Neural progenitor cell (in vitro differentiated cells): ENCODE data around the gene PRODH2. TPM values are rescaled to one million over a fixed set of nuclear protein-coding genes. Genes with fewer than 3 reads are reported as not detected.

Experiments used
- DNase-seq: peaks from one replicate; pipeline ENCODE4 v3.0.0-alpha.2; 2016; ENCODE audit warnings: low spot score
- H2AFZ ChIP-seq: fragments of 200-600 bp; sonication (generic); replicated peaks from 2 replicates; pipeline ENCODE4 v1.6.1; 2016; ENCODE audit warnings: antibody characterized with exemption
- H3F3A ChIP-seq: fragments of 200-600 bp; sonication (generic); 2 replicates; pipeline ENCODE4 v1.6.1; 2016; ENCODE audit warnings: antibody characterized with exemption, low read depth
- H3K27ac ChIP-seq: fragments of 200-600 bp; sonication (generic); 2 replicates; pipeline ENCODE4 v1.5.1; 2016; ENCODE audit warnings: mild to moderate bottlenecking
- H3K27me3 ChIP-seq: fragments of 200-600 bp; sonication (generic); 2 replicates; pipeline ENCODE4 v1.6.1; 2016; ENCODE audit warnings: mild to moderate bottlenecking, moderate library complexity
- H3K36me3 ChIP-seq: fragments of 200-600 bp; sonication (generic); 2 replicates; pipeline ENCODE4 v1.5.1; 2016
- H3K4me1 ChIP-seq: fragments of 200-600 bp; sonication (generic); 2 replicates; pipeline ENCODE4 v1.6.1; 2016; ENCODE audit warnings: mixed run types
- H3K4me2 ChIP-seq: fragments of 200-600 bp; sonication (generic); 2 replicates; pipeline ENCODE4 v1.6.1; 2016
- H3K4me3 ChIP-seq: fragments of 200-600 bp; sonication (generic); 2 replicates; pipeline ENCODE4 v1.5.1; 2016
- H3K79me2 ChIP-seq: fragments of 200-600 bp; sonication (generic); 2 replicates; pipeline ENCODE4 v1.6.1; 2016; ENCODE audit warnings: low read depth
- H3K9ac ChIP-seq: fragments of 200-600 bp; sonication (generic); 2 replicates; pipeline ENCODE4 v1.6.1; 2016
- H3K9me3 ChIP-seq: fragments of 200-600 bp; sonication (generic); 2 replicates; pipeline ENCODE4 v1.5.1; 2016; ENCODE audit warnings: low read depth
- H4K20me1 ChIP-seq: fragments of 200-600 bp; sonication (generic); 2 replicates; pipeline ENCODE4 v1.6.1; 2016; ENCODE audit warnings: low read depth
- H3K27ac Mint-ChIP-seq: 3 replicates; pipeline ENCODE4 v1.8.0; 2021; ENCODE audit warnings: mixed read lengths
- H3K27me3 Mint-ChIP-seq: 2 replicates; pipeline ENCODE4 v1.8.0; 2022; ENCODE audit warnings: low read depth, mild to moderate bottlenecking, inconsistent platforms, moderate library complexity, mixed read lengths; ENCODE audit not compliant: insufficient read depth
- H3K36me3 Mint-ChIP-seq: 3 replicates; pipeline ENCODE4 v1.8.0; 2021; ENCODE audit warnings: mixed read lengths
- H3K4me1 Mint-ChIP-seq: 3 replicates; pipeline ENCODE4 v1.8.0; 2021; ENCODE audit warnings: mixed read lengths
- H3K4me3 Mint-ChIP-seq: 3 replicates; pipeline ENCODE4 v1.8.0; 2021; ENCODE audit warnings: mild to moderate bottlenecking, moderate library complexity, mixed read lengths
- H3K9me3 Mint-ChIP-seq: 3 replicates; pipeline ENCODE4 v1.8.0; 2020; ENCODE audit warnings: mixed read lengths
- EZH2 ChIP-seq: fragments of 200-600 bp; sonication (generic); IDR thresholded peaks from 2 replicates; pipeline ENCODE4 v1.6.1; 2017; ENCODE audit warnings: antibody characterized with exemption, mild to moderate bottlenecking, moderate library complexity
- EZH2phosphoT487 ChIP-seq: fragments of 200-600 bp; sonication (generic); IDR thresholded peaks from 2 replicates; pipeline ENCODE4 v1.6.1; 2017; ENCODE audit warnings: antibody characterized with exemption
- total RNA-seq: library from RNA; depleted of rRNA; stranded (reverse); fragments of >200 nt; gene quantifications from 2 replicates; pipeline ENCODE4 v1.2.3, GENCODE V29; 2015; ENCODE audit warnings: low replicate concordance
- TF ChIP-seq, protein P1 (sequence below): fragments of 200-600 bp; sonication (generic); IDR thresholded peaks from 2 replicates; pipeline ENCODE4 v1.5.1; 2017; ENCODE audit warnings: antibody characterized with exemption, mild to moderate bottlenecking

The PRODH2 gene
- total RNA-seq, 1 donor from 2014 or later = not detected

DNA sequence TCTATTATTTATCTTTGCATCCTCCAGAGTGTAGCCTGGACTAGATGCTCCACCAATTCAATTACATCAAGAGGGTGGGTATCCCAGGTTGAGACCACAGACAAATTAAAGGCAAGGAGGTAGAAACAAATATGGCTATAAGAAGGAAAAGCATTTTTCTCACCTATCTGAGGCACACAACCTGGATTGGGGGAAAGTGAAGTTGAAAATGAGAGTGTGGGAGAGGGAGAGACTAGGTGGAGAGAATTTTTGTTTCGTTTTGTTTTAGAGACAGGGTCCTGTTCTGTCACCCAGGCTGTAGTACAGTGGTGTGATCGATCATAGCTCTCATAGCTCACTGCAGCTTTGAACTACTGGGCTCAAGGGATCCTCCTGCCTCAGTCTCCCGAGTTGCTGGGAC lies 5.8 kb upstream of the PRODH2 start:
- DNase-seq = no peak
- no peak overlapping the region for H3K4me2 ChIP-seq
- no peaks in the 10 kb centered on the region for H3K27me3 ChIP-seq
- Mint-ChIP-seq H3K4me1 (peaks cover 7% of the 10 kb centered on the region), H3K36me3 (no peaks in the 10 kb centered on the region), H3K4me3 (no peak overlapping the region), H3K27me3 (peaks cover 19% of the 10 kb centered on the region), H3K27ac (no peak overlapping the region), H3K9me3 (no peaks in the 10 kb centered on the region)
- no peaks in the 10 kb centered on the region for H3K79me2 ChIP-seq
- no peaks in the 10 kb centered on the region for H4K20me1 ChIP-seq
- H3K36me3 ChIP-seq = no peaks in the 10 kb centered on the region
- TF ChIP-seq EZH2 = no peak
- TF ChIP-seq, protein P1, sequence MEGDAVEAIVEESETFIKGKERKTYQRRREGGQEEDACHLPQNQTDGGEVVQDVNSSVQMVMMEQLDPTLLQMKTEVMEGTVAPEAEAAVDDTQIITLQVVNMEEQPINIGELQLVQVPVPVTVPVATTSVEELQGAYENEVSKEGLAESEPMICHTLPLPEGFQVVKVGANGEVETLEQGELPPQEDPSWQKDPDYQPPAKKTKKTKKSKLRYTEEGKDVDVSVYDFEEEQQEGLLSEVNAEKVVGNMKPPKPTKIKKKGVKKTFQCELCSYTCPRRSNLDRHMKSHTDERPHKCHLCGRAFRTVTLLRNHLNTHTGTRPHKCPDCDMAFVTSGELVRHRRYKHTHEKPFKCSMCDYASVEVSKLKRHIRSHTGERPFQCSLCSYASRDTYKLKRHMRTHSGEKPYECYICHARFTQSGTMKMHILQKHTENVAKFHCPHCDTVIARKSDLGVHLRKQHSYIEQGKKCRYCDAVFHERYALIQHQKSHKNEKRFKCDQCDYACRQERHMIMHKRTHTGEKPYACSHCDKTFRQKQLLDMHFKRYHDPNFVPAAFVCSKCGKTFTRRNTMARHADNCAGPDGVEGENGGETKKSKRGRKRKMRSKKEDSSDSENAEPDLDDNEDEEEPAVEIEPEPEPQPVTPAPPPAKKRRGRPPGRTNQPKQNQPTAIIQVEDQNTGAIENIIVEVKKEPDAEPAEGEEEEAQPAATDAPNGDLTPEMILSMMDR = no peak
- no peak for TF ChIP-seq EZH2phosphoT487
- no peak overlapping the region for H3K27ac ChIP-seq
- H3K9ac ChIP-seq = no peak overlapping the region
- peaks cover 3% of the 10 kb centered on the region for H3F3A ChIP-seq
- no peak overlapping the region for H2AFZ ChIP-seq
- peaks cover 2% of the 10 kb centered on the region for H3K4me1 ChIP-seq
- no peak overlapping the region for H3K4me3 ChIP-seq
- H3K9me3 ChIP-seq = no peaks in the 10 kb centered on the region

- TF ChIP-seq EZH2 (no peak), EZH2phosphoT487 (no peak)
- TF ChIP-seq, protein P1 = no peak
- no peak overlapping the region for H3K9ac ChIP-seq
- no peak overlapping the region for H3K4me2 ChIP-seq
- H3K27ac ChIP-seq = no peak overlapping the region
- no peaks in the 10 kb centered on the region for H4K20me1 ChIP-seq
- H3K27ac Mint-ChIP-seq = no peak overlapping the region
- no peak overlapping the region for H3K4me3 Mint-ChIP-seq
- H3K4me3 ChIP-seq = no peak overlapping the region
- no peak for DNase-seq
- H3K79me2 ChIP-seq = no peaks in the 10 kb centered on the region
- no peaks in the 10 kb centered on the region for H3K27me3 ChIP-seq
- peaks cover 3% of the 10 kb centered on the region for H3F3A ChIP-seq
- H3K4me1 Mint-ChIP-seq = peaks cover 5% of the 10 kb centered on the region
- H3K36me3 ChIP-seq = no peaks in the 10 kb centered on the region
- H3K9me3 Mint-ChIP-seq = no peaks in the 10 kb centered on the region
- no peaks in the 10 kb centered on the region for H3K36me3 Mint-ChIP-seq
- H3K9me3 ChIP-seq = no peaks in the 10 kb centered on the region
- peaks cover 2% of the 10 kb centered on the region for H3K4me1 ChIP-seq
- no peak overlapping the region for H2AFZ ChIP-seq
- peaks cover 18% of the 10 kb centered on the region for H3K27me3 Mint-ChIP-seq
Observed at GRCh38 chr19:35816846-35817245, 4.2 kb upstream of the PRODH2 start.

DNA sequence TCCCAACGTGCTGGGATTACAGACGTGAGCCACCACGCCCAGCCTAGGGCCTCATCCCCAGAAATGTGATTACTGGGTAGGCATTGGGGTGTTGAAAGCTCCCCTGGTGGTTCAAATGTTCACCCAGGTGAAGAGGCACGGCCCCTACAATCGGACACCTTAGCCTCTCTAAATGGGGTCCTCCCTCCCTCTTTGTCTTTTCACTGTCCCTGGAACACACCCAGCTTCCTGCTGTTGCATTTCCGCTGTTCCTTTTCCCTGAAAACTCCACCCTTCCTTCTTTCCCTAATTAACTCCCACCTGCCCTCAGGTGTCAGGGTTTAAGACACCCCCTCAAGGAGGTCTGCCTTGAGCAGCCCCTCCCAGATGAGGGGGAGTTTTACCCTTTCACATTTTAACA lies 3.6 kb upstream of the PRODH2 start:
- Histone ChIP-seq H3K9ac (no peak overlapping the region), H3K27me3 (no peaks in the 10 kb centered on the region), H3K4me1 (peaks cover 2% of the 10 kb centered on the region), H4K20me1 (no peaks in the 10 kb centered on the region), H3K4me3 (no peak overlapping the region), H2AFZ (no peak overlapping the region), H3K79me2 (no peaks in the 10 kb centered on the region), H3K9me3 (no peaks in the 10 kb centered on the region), H3F3A (peaks cover 3% of the 10 kb centered on the region), H3K4me2 (no peak overlapping the region), H3K27ac (no peak overlapping the region), H3K36me3 (no peaks in the 10 kb centered on the region)
- DNase-seq = no peak
- Mint-ChIP-seq H3K9me3 (no peaks in the 10 kb centered on the region), H3K27me3 (peaks cover 19% of the 10 kb centered on the region), H3K4me3 (no peak overlapping the region), H3K4me1 (peaks cover 5% of the 10 kb centered on the region), H3K36me3 (no peaks in the 10 kb centered on the region), H3K27ac (no peak overlapping the region)
- TF ChIP-seq EZH2 (no peak), EZH2phosphoT487 (no peak)
- TF ChIP-seq, protein P1 = no peak
